ENCODE results near the gene STXBP5L.

GRCh38 chr3:121330634-121331033, 422.6 kb downstream of the STXBP5L start:
- TF ChIP-seq, protein P1, sequence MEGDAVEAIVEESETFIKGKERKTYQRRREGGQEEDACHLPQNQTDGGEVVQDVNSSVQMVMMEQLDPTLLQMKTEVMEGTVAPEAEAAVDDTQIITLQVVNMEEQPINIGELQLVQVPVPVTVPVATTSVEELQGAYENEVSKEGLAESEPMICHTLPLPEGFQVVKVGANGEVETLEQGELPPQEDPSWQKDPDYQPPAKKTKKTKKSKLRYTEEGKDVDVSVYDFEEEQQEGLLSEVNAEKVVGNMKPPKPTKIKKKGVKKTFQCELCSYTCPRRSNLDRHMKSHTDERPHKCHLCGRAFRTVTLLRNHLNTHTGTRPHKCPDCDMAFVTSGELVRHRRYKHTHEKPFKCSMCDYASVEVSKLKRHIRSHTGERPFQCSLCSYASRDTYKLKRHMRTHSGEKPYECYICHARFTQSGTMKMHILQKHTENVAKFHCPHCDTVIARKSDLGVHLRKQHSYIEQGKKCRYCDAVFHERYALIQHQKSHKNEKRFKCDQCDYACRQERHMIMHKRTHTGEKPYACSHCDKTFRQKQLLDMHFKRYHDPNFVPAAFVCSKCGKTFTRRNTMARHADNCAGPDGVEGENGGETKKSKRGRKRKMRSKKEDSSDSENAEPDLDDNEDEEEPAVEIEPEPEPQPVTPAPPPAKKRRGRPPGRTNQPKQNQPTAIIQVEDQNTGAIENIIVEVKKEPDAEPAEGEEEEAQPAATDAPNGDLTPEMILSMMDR (IDR thresholded peaks at IDR 0.05), result no peak
- no peak for TF ChIP-seq POLR2A (IDR thresholded peaks at IDR 0.05)
